HG02588 (cell line): Measurements from ENCODE around the gene AVPI1.
"Not testable (repeated sequence)": the region's sequence is repeated elsewhere in the genome, so short reads cannot be mapped to it uniquely, and the experiment has no call there.

Experiments used
- ATAC-seq: cut with Tn5 transposase; IDR thresholded peaks from one replicate; pipeline ENCODE4 v1.9.1; 2021; ENCODE audit warnings: mild to moderate bottlenecking, moderate library complexity; ENCODE audit not compliant: unreplicated experiment

AVPI1 gene

GRCh38 chr10:97684368-97684713 lies 2.7 kb downstream of the AVPI1 start:
- not testable (repeated sequence) for ATAC-seq

GRCh38 chr10:97683556-97684367 lies 3.3 kb downstream of the AVPI1 start:
- ATAC-seq, result no peak

DNA sequence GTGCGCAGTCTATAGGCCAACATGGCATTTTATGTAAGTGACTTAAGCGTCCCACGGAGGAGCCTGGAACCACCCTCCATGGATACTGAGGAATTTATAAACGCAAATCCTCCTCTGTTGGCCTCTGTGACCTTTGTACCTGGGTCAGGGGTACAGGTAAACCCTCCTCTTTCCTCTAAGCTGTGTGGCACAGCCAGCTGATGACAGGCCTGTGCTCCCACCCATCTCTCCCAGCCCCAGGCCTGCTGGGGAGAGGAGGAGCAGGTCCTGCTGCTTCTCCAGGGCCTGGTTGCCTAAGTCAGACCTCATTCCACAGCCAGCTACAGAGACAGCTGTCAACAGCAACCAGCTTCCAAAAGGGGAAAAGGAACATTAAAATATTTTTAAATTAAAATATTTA lies 5.0 kb downstream of the AVPI1 start:
- ATAC-seq, result no peak

GRCh38 chr10:97679594-97679993 lies 7.4 kb downstream of the AVPI1 start:
- ATAC-seq, result no peak

- no peak for ATAC-seq
Measured at GRCh38 chr10:97676770-97677581, 10.1 kb downstream of the AVPI1 start.

GRCh38 chr10:97675222-97675621 lies 11.8 kb downstream of the AVPI1 start:
- no peak for ATAC-seq

- ATAC-seq, result no peak
Measured at GRCh38 chr10:97673736-97674525, 13.1 kb downstream of the AVPI1 start.

DNA sequence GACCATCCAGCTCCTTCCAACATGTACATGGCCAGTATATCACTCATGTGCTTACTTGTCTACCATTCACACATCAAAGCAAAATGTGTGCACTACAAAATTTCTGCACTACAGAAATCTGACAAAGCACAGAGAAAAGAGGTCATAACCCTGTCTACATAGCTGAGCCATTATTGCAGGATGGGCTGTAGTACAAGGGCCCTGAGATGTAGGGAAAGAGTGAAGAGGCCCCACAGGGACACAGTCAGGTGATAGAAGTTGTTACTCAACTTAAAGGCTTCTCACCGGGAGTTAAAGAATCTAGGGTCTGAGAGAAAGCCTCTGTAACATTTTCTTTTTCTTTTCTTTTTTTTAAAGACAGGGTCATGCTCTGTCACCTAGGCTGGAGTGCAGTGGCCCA lies 17.5 kb downstream of the AVPI1 start:
- no peak for ATAC-seq

DNA sequence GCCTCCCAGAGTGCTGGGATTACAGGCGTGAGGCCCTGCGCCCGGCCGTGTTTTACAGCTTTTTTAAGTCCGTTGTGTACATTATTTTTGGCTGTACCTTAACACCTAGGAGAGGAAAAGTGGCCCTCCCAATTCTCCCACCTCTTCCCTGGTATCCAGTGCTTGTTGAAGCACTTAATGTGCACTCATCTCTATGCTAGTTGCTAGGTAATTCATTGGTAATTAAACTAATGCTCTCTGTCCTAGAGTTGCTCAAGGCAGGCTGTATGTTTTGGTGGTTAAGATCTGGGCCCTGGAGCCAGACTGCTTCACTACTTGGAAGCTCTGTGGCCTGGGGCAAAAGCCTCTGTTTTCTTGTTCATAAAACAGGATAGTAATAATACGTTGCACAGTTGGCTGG lies 19.6 kb downstream of the AVPI1 start:
- ATAC-seq, result no peak

DNA sequence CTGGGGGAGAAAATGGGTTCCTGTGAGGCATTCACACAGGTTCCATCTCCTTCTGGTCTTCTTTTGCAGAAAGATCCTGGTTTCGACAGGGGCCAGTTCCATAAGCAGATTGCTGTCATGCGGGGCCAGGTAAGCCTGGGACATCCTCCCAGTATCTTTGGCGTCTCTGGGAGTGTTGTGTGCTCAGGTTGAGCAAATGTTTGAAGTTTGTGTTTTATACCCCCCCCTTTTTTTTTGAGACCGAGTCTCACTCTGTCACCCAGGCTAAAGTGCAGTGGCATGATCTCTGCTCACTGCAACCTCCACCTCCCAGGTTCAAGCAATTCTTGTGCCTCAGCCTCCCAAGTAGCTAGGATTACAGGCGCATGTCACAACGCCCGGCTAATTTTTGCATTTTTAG lies 20.0 kb downstream of the AVPI1 start:
- no peak for ATAC-seq

GRCh38 chr10:97664282-97664850 lies 22.7 kb downstream of the AVPI1 start:
- ATAC-seq, result no peak

GRCh38 chr10:97659589-97659988 lies 27.5 kb downstream of the AVPI1 start:
- ATAC-seq, result no peak

DNA sequence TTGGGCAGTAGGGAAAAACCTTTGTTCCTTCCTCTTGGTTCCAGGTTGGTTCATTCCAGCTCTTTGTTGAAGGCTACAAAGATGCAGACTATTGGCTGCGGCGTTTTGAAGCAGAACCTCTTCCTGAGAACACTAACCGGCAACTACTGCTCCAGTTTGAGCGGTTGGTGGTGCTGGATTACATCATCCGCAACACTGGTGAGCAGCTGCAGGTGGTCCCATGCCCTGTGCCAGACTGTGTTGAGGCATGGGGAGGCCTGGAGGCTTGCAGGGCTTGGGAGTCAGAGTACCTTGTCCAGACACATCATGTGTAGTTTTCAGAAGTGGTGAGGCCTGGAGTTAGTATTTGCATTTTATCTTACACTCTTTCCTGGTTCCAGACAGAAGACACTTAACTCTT lies 30.3 kb downstream of the AVPI1 start:
- no peak for ATAC-seq

- no peak for ATAC-seq
Measured at GRCh38 chr10:97651773-97652172, 35.3 kb downstream of the AVPI1 start.

- ATAC-seq, result no peak
Measured at GRCh38 chr10:97650726-97651125, 36.3 kb downstream of the AVPI1 start.

DNA sequence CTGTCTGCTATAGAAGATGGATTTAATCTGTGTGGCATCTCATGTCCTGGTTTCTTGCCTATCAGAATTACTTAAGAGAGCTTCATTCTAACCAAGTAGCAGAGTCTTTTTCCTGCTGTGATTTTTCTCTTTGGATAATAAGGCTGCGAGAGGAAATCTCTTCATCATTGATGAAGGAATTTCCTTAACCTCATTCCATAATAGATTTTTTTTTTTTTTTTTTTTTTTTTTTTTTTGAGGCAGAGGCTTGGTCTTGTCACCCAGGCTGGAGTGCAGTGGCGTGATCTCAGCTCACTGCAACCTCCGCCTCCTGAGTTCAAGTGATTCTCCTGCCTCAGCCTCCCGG lies 37.7 kb downstream of the AVPI1 start:
- ATAC-seq, result not testable (repeated sequence)

GRCh38 chr10:97648562-97649404 lies 38.3 kb downstream of the AVPI1 start:
- peak; percentile 90 for ATAC-seq

DNA sequence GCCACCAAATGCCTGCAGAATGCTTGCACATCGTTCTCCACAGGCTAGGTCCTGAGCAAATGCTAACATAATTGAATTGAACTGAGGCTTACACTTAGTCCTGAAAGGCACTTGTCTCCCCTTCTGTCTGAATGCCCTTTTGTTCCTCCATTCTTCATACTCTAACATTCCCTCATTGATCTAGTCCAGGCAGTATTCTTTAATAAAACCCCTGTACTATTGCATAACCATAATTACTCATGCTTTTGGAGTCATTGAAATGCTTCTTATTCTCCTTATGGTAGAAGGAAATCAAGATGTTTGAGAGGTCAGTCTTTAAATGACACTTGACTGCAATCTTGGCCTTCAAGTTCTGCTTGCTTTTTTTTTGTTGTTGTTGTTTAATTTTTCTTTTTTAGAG lies 39.5 kb downstream of the AVPI1 start:
- ATAC-seq, result no peak

GRCh38 chr10:97644936-97645335 lies 42.1 kb downstream of the AVPI1 start:
- no peak for ATAC-seq

DNA sequence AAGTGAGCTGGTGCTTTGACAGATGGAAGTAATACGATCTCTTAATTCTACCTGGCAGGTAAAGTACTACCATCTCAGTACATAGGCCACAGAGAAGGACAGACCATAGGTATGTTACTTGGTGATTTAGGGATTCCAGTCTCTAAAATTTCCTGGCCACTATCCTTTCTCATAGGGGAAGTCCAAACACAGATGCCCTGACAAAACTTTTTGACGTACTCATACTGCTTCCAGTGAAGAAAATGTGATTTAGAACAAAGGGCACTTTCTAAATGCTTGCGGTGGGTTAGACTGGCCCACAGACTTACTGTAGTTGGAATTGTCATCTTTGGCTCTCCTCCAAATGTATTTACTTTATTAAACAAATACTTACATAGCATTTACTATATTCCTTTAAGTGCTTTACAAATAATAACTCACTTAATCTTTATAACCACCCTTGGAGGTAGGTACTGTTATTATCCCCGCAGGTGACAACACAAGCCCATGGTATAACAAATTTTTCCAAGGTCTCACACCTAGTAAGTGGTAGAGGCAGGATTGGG lies 43.5 kb downstream of the AVPI1 start:
- no peak for ATAC-seq
